ENCODE results near the gene DOHH.

Gene DOHH

GRCh38 chr19:3524078-3524842 lies 23.8 kb upstream of the DOHH start:
- no peak for TF ChIP-seq CTCF (IDR thresholded peaks at IDR 0.05; ENCODE audit: extremely low read depth, insufficient read depth, missing control alignments)
- in situ Hi-C loops (cut with MboI; ENCODE audit: low pct_unique_long_range_greater_than_20kb, low sequenced_read_pairs, unreplicated experiment): no loop called here
- DNase-seq (ENCODE audit: low spot score): no peak

GRCh38 chr19:3523361-3524077 lies 23.0 kb upstream of the DOHH start:
- no peak for TF ChIP-seq CTCF (IDR thresholded peaks at IDR 0.05; ENCODE audit: extremely low read depth, insufficient read depth, missing control alignments)
- in situ Hi-C loops (cut with MboI; ENCODE audit: low pct_unique_long_range_greater_than_20kb, low sequenced_read_pairs, unreplicated experiment): no loop called here
- DNase-seq (ENCODE audit: low spot score): no peak

DNA sequence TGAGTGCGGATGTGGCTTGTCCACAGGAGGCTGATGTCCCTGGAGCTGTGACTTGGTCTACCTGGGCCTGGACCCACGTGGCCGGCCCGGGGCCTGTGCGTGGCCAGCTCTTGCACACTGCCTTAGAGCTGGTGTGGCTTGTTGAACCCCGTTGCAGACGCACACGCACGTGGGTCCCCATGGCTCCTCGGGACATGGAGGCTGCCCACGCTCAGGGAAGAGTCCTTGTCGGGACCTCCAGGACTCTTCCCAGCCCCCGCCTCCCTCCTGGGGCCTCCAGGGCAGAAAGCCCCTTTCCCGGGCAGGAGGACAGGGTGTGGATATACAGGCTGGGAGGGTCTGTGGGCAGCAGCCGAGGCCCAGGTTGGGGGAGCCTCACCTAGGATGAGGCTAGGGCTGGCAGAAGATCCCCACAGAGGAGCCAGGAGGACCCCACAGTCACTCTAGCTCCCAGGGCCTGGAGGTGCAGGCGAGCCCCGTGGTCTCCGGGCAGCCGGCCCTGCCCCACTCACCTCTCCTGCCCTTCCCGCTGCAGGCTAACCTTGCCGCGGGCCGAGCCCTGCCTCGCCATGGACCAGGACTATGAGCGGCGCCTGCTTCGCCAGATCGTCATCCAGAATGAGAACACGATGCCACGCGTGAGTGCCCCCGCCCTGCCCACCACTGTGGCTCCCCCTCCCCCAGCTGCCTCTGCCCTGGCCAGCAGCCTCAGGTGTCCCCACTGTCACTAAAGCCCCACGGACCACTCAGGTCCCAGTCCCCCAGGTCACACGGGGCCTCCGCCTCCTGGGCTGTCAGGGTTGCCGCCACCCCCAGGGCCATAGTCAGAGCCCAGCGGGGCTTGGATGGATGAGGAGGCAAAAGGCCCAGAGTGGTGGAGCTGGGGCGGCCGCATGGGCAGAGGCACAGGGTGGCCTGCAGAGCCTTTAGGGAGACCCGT lies 22.2 kb upstream of the DOHH start:
- no peak for DNase-seq (ENCODE audit: low spot score)
- no peak for TF ChIP-seq CTCF (IDR thresholded peaks at IDR 0.05; ENCODE audit: extremely low read depth, insufficient read depth, missing control alignments)
- in situ Hi-C loops (cut with MboI; ENCODE audit: low pct_unique_long_range_greater_than_20kb, low sequenced_read_pairs, unreplicated experiment): no loop called here

GRCh38 chr19:3521104-3521445 lies 20.6 kb upstream of the DOHH start:
- in situ Hi-C loops (cut with MboI; ENCODE audit: low pct_unique_long_range_greater_than_20kb, low sequenced_read_pairs, unreplicated experiment): no loop called here
- no peak for TF ChIP-seq CTCF (IDR thresholded peaks at IDR 0.05; ENCODE audit: extremely low read depth, insufficient read depth, missing control alignments)
- no peak for DNase-seq (ENCODE audit: low spot score)

DNA sequence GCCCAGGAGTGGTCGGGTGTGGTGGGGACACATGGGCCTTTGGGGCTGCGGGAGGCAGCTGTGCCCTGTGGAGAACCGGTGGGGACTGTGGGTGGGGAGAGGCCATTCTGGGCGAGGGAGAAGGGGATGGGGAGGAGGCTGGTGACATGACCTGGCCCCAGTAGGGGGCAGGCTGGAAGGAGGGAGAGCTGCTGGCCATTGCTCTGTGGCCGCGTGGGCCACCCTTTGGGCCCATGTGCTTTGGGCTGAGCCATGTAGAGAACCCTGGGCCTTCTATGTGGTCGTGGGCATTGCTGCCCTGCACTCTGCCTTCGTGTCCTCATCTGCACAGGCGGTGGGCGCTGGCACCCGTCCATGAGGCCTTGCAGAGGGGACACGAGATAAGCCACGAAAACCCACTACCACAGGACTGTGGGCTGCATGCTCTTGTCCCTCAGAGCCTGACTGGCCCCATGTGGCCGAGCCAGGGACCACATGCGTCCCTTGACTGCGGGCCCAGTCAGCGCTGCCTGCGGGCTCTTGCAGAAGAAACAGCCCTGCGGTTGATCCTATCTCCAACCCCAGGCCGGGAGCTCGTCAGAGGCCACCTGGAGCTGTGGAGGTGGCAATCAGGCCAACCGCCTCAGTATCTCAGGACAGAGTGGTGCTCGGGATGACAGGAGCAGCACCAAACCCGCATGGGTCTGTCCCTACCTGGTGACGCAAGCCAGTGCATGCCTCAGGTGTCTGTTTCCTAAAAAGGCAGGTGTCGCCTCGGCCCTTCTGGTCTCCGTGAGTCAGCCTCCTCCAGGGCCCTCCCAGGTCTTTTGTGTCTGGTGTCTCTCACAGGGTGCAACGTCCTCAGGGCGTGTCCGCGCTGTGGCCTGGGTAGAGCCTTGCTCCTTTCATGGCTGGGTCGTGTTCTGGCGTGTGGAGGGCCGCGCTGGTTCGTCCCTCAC lies 20.0 kb upstream of the DOHH start:
- in situ Hi-C loops (cut with MboI; ENCODE audit: low pct_unique_long_range_greater_than_20kb, low sequenced_read_pairs, unreplicated experiment): no loop called here
- no peak for DNase-seq (ENCODE audit: low spot score)
- no peak for TF ChIP-seq CTCF (IDR thresholded peaks at IDR 0.05; ENCODE audit: extremely low read depth, insufficient read depth, missing control alignments)
